ENCODE data around the gene UBASH3A.

The UBASH3A gene

DNA sequence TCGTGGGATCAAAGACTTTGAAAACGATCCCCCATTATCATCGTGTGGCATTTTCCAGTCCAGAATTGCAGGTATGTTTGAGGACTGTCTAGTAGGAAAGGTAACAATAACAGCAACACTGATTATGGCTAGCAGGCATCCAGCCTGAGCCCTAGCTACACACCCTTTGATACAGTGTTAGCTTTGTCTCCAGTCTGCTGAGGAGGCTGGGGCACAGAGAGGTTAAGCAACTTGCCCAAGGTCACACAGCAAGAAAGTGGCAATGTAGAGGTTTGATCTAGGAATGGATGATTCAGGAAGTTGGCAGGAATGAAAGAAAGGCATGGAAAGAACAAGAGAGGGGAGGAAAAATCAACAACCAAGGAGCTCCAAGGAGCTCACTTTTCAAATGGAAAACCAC, 31.2 kb downstream of the UBASH3A start:
- no peak for TF ChIP-seq OVOL3 (tag by site-specific recombination; IDR thresholded peaks at IDR 0.05)
- no peak for TF ChIP-seq ZNF626 (tag by site-specific recombination; IDR thresholded peaks at IDR 0.05)
- TF ChIP-seq ZNF292 (tag by site-specific recombination; IDR thresholded peaks at IDR 0.05; ENCODE audit: borderline replicate concordance, low read depth), result no peak
- TF ChIP-seq ZNF837 (tag by site-specific recombination; IDR thresholded peaks at IDR 0.05), result no peak
- TF ChIP-seq ZNF354C (tag by site-specific recombination; IDR thresholded peaks at IDR 0.05; ENCODE audit: borderline replicate concordance, low read depth), result no peak
- TF ChIP-seq, protein P1, sequence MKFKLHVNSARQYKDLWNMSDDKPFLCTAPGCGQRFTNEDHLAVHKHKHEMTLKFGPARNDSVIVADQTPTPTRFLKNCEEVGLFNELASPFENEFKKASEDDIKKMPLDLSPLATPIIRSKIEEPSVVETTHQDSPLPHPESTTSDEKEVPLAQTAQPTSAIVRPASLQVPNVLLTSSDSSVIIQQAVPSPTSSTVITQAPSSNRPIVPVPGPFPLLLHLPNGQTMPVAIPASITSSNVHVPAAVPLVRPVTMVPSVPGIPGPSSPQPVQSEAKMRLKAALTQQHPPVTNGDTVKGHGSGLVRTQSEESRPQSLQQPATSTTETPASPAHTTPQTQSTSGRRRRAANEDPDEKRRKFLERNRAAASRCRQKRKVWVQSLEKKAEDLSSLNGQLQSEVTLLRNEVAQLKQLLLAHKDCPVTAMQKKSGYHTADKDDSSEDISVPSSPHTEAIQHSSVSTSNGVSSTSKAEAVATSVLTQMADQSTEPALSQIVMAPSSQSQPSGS (tag by site-specific recombination; IDR thresholded peaks at IDR 0.05; ENCODE audit: low read depth), result no peak
- TF ChIP-seq REPIN1 (tag by site-specific recombination; IDR thresholded peaks at IDR 0.05; ENCODE audit: low read depth), result no peak
- no peak for TF ChIP-seq GLIS2 (tag by site-specific recombination; IDR thresholded peaks at IDR 0.05)
- TF ChIP-seq, protein P2, sequence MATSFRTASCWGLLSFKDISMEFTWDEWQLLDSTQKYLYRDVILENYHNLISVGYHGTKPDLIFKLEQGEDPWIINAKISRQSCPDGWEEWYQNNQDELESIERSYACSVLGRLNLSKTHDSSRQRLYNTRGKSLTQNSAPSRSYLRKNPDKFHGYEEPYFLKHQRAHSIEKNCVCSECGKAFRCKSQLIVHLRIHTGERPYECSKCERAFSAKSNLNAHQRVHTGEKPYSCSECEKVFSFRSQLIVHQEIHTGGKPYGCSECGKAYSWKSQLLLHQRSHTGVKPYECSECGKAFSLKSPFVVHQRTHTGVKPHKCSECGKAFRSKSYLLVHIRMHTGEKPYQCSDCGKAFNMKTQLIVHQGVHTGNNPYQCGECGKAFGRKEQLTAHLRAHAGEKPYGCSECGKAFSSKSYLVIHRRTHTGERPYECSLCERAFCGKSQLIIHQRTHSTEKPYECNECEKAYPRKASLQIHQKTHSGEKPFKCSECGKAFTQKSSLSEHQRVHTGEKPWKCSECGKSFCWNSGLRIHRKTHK (tag by site-specific recombination; IDR thresholded peaks at IDR 0.05), result no peak
- no peak for TF ChIP-seq ZNF350 (tag by site-specific recombination; IDR thresholded peaks at IDR 0.05)
- TF ChIP-seq, protein P3, sequence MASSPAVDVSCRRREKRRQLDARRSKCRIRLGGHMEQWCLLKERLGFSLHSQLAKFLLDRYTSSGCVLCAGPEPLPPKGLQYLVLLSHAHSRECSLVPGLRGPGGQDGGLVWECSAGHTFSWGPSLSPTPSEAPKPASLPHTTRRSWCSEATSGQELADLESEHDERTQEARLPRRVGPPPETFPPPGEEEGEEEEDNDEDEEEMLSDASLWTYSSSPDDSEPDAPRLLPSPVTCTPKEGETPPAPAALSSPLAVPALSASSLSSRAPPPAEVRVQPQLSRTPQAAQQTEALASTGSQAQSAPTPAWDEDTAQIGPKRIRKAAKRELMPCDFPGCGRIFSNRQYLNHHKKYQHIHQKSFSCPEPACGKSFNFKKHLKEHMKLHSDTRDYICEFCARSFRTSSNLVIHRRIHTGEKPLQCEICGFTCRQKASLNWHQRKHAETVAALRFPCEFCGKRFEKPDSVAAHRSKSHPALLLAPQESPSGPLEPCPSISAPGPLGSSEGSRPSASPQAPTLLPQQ (tag by site-specific recombination; IDR thresholded peaks at IDR 0.05), result no peak
- no peak for TF ChIP-seq ZNF416 (tag by site-specific recombination; IDR thresholded peaks at IDR 0.05)
- TF ChIP-seq ZNF155 (tag by site-specific recombination; IDR thresholded peaks at IDR 0.05), result no peak
- TF ChIP-seq ZNF169 (tag by site-specific recombination; IDR thresholded peaks at IDR 0.05), result no peak
- TF ChIP-seq GLIS1 (tag by site-specific recombination; IDR thresholded peaks at IDR 0.05), result no peak
- H3K36me3 ChIP-seq (ENCODE audit: control insufficient read depth in 2 of 2, insufficient read depth in 1 of 2, low read length in 2 of 2), result no peaks in the 10 kb centered on the region
- no peak overlapping the region for H3K4me3 ChIP-seq (ENCODE audit: low read depth, low read length)
- H3K4me1 ChIP-seq (ENCODE audit: control insufficient read depth, insufficient read depth, low read length), result no peaks in the 10 kb centered on the region
- ChIA-PET CTCF (no interaction called here), POLR2A (no interaction called here)
- H3K9me3 ChIP-seq (ENCODE audit: control insufficient read depth, insufficient read depth, low read depth, low read length), result no peaks in the 10 kb centered on the region
- H3K27ac ChIP-seq (ENCODE audit: extremely low read depth, low read depth, low read length), result no peak overlapping the region

DNA sequence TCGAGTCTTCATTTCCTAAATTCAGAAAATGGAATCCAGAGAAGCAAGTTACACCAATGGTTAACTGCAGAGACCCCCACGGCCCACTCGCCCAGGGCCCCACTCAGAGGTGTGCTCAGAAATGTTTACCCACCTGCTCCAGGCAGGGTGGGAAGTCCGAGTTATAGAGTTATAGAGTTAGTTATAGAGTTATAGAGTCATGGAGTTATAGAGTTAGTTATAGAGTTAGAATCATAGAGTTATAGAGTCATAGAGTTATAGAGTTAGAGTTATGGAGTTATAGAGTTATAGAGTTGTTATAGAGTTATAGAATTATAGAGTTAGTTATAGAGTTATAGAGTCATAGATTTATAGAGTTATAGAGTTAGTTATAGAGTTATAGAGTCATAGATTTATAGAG, 31.7 kb downstream of the UBASH3A start:
- CTCF ChIA-PET, result no interaction called here
- POLR2A ChIA-PET, result no interaction called here
- H3K9me3 ChIP-seq (ENCODE audit: control insufficient read depth, insufficient read depth, low read depth, low read length), result no peaks in the 10 kb centered on the region
- no peaks in the 10 kb centered on the region for H3K4me1 ChIP-seq (ENCODE audit: control insufficient read depth, insufficient read depth, low read length)
- no peak for TF ChIP-seq ZNF670 (tag by site-specific recombination; IDR thresholded peaks at IDR 0.05; ENCODE audit: low read depth)
- TF ChIP-seq ZNF561 (tag by site-specific recombination; IDR thresholded peaks at IDR 0.05; ENCODE audit: borderline replicate concordance), result no peak
- TF ChIP-seq ZNF391 (tag by site-specific recombination; IDR thresholded peaks at IDR 0.05; ENCODE audit: borderline replicate concordance, low read depth), result no peak
- H3K27ac ChIP-seq (ENCODE audit: extremely low read depth, low read depth, low read length), result no peak overlapping the region
- no peak overlapping the region for H3K4me3 ChIP-seq (ENCODE audit: low read depth, low read length)
- H3K36me3 ChIP-seq (ENCODE audit: control insufficient read depth in 2 of 2, insufficient read depth in 1 of 2, low read length in 2 of 2), result no peaks in the 10 kb centered on the region

DNA sequence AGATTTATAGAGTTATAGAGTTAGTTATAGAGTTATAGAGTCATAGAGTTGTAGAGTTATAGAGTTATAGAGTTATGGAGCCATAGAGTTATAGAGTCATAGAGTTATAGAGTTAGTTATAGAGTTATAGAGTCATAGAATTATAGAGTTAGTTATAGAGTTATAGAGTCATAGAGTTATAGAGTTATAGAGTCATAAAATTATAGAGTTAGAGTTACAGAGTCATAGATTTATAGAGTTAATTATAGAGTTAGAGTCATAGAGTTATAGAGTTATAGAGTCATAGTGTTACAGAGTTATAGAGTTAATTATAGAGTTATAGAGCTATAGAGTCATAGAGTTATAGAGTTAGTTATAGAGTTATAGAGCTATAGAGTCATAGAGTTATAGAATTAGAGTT, 32.1 kb downstream of the UBASH3A start:
- CTCF ChIA-PET, result no interaction called here
- H3K9me3 ChIP-seq (ENCODE audit: control insufficient read depth, insufficient read depth, low read depth, low read length), result no peaks in the 10 kb centered on the region
- no peak overlapping the region for H3K27ac ChIP-seq (ENCODE audit: extremely low read depth, low read depth, low read length)
- no peak overlapping the region for H3K4me3 ChIP-seq (ENCODE audit: low read depth, low read length)
- no peaks in the 10 kb centered on the region for H3K36me3 ChIP-seq (ENCODE audit: control insufficient read depth in 2 of 2, insufficient read depth in 1 of 2, low read length in 2 of 2)
- H3K4me1 ChIP-seq (ENCODE audit: control insufficient read depth, insufficient read depth, low read length), result no peaks in the 10 kb centered on the region
- POLR2A ChIA-PET, result interaction anchor here (0.5 kb wide), 1 partner anchor 386 kb away, joined by 6 read pairs; no protein-coding TSS in a partner anchor
- TF ChIP-seq, protein P4, sequence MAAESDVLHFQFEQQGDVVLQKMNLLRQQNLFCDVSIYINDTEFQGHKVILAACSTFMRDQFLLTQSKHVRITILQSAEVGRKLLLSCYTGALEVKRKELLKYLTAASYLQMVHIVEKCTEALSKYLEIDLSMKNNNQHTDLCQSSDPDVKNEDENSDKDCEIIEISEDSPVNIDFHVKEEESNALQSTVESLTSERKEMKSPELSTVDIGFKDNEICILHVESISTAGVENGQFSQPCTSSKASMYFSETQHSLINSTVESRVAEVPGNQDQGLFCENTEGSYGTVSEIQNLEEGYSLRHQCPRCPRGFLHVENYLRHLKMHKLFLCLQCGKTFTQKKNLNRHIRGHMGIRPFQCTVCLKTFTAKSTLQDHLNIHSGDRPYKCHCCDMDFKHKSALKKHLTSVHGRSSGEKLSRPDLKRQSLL (tag by site-specific recombination; IDR thresholded peaks at IDR 0.05), result peak; percentile 83; the same call in 1 of the 2 replicates
- TF ChIP-seq, protein P5, sequence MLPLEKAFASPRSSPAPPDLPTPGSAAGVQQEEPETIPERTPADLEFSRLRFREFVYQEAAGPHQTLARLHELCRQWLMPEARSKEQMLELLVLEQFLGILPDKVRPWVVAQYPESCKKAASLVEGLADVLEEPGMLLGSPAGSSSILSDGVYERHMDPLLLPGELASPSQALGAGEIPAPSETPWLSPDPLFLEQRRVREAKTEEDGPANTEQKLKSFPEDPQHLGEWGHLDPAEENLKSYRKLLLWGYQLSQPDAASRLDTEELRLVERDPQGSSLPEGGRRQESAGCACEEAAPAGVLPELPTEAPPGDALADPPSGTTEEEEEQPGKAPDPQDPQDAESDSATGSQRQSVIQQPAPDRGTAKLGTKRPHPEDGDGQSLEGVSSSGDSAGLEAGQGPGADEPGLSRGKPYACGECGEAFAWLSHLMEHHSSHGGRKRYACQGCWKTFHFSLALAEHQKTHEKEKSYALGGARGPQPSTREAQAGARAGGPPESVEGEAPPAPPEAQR (tag by site-specific recombination; IDR thresholded peaks at IDR 0.05), result no peak
- TF ChIP-seq BCL11A (tag by site-specific recombination; IDR thresholded peaks at IDR 0.05; ENCODE audit: low read depth), result no peak
- TF ChIP-seq KLF1 (tag by site-specific recombination; IDR thresholded peaks at IDR 0.05), result no peak
- peak; percentile 53; the same call in 1 of the 2 replicates for TF ChIP-seq SP7 (tag by site-specific recombination; IDR thresholded peaks at IDR 0.05)
- TF ChIP-seq ZXDB (tag by site-specific recombination; IDR thresholded peaks at IDR 0.05), result no peak
- no peak for TF ChIP-seq ZNF404 (tag by site-specific recombination; IDR thresholded peaks at IDR 0.05)
- TF ChIP-seq ZNF426 (tag by site-specific recombination; IDR thresholded peaks at IDR 0.05), result no peak
